ENCODE measurements around the gene SLC18A3. TPM values are rescaled to one million over a fixed set of nuclear protein-coding genes. Genes with fewer than 3 reads are reported as not detected.
A peak's percentile ranks its signal among the peaks of the same experiment; 100 is the strongest.

Gene SLC18A3
- total RNA-seq, 1 experiment from 2014 or later = not detected

DNA sequence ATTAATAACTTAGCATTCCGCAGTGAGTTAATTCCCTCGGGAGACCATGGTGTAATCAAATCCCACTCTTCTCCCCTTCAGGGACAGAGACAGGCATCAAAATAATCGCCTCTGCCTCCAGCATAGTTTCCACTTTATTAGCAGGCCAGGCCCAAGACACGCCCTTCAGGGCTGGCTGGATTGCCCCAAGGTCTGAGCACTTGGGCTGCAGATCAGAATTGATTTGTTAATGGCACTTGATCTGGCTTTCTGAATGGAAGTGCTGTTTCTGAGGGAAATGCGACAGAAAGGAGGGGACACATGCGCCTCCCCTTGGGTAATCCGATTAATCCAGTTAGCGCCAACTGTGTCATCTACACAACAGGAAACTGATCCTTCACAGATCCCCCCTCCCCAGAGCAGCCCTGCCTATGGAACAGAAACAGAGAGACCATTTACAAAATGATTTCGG lies 19.3 kb downstream of the SLC18A3 start:
- no peak overlapping the region for H3K27ac ChIP-seq (ENCODE audit: low read length)
- intact Hi-C loops (cut with micrococcal nuclease) = no loop called here
- BruUV-seq (replicated peaks) = no TSS peak

DNA sequence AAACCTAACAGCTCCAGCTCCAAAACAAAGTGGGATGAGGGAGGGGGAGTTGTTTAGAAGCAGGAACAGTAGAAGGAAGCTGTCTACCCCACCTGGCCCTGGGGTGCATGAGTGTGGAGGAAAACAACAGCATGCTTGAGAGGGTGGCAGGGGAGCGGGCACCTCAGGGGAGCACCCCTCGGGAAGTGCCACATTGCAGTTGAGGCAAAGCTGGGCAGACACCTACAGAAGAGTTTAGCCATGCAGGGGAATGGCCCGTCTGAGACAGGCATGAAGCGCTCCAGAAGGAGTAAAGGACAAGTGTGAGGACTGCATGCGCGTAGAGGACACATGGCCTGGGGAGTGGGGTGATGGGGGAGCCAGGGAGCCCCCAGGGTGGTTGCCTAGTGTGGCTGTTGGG lies 21.9 kb downstream of the SLC18A3 start:
- no peak overlapping the region for H3K4me3 ChIP-seq (ENCODE audit: low read length)
- H3K36me3 ChIP-seq (ENCODE audit: low read depth, low read length) = no peaks in the 10 kb centered on the region
- peaks cover 5% of the 10 kb centered on the region; the same call in 1 of the 2 replicates for H3K4me1 ChIP-seq (ENCODE audit: insufficient read depth, low read length)
- H3K27me3 ChIP-seq (ENCODE audit: low read length) = peaks cover 63% of the 10 kb centered on the region
- CTCF ChIA-PET = no interaction called here
- POLR2A ChIA-PET (ENCODE audit: unreplicated experiment) = no interaction called here
- ATAC-seq (no peak), DNase-seq (no peak)
- no peak overlapping the region for H3K4me2 ChIP-seq (ENCODE audit: low read length)
- H3K79me2 ChIP-seq (ENCODE audit: low read length) = no peaks in the 10 kb centered on the region
- no peak overlapping the region for H3K9ac ChIP-seq (ENCODE audit: low read length)
- H3K27ac ChIP-seq (ENCODE audit: low read length) = no peak overlapping the region
- no TSS peak for BruUV-seq (replicated peaks)
- no peak overlapping the region for H2AFZ ChIP-seq (ENCODE audit: low read length)
- H3K9me3 ChIP-seq (ENCODE audit: low read length) = no peaks in the 10 kb centered on the region
- intact Hi-C loops (cut with micrococcal nuclease) = no loop called here
- TF ChIP-seq EZH2 (IDR thresholded peaks at IDR 0.05; ENCODE audit: low read length, unreplicated experiment) (no peak), EZH2phosphoT487 (IDR thresholded peaks at IDR 0.05; ENCODE audit: borderline replicate concordance, low read length) (no peak)
- TF ChIP-seq, protein P1, sequence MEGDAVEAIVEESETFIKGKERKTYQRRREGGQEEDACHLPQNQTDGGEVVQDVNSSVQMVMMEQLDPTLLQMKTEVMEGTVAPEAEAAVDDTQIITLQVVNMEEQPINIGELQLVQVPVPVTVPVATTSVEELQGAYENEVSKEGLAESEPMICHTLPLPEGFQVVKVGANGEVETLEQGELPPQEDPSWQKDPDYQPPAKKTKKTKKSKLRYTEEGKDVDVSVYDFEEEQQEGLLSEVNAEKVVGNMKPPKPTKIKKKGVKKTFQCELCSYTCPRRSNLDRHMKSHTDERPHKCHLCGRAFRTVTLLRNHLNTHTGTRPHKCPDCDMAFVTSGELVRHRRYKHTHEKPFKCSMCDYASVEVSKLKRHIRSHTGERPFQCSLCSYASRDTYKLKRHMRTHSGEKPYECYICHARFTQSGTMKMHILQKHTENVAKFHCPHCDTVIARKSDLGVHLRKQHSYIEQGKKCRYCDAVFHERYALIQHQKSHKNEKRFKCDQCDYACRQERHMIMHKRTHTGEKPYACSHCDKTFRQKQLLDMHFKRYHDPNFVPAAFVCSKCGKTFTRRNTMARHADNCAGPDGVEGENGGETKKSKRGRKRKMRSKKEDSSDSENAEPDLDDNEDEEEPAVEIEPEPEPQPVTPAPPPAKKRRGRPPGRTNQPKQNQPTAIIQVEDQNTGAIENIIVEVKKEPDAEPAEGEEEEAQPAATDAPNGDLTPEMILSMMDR (conservative IDR thresholded peaks at IDR 0.05; ENCODE audit: low read depth, low read length) = no peak
- H3F3A ChIP-seq (ENCODE audit: low read length, unreplicated experiment) = no peaks in the 10 kb centered on the region
- H4K20me1 ChIP-seq (ENCODE audit: low read length) = no peaks in the 10 kb centered on the region; the same call in 1 of the 2 replicates
- no peaks in the 10 kb centered on the region for H3K9me2 ChIP-seq (replicated peaks; ENCODE audit: low read length)

More for the DNA sequence above, 19.3 kb downstream of the SLC18A3 start:
- Histone ChIP-seq H3K9me2 (replicated peaks; ENCODE audit: low read length) (no peaks in the 10 kb centered on the region), H3K4me1 (ENCODE audit: insufficient read depth, low read length) (peaks cover 5% of the 10 kb centered on the region; the same call in 1 of the 2 replicates), H3K36me3 (ENCODE audit: low read depth, low read length) (no peaks in the 10 kb centered on the region), H4K20me1 (ENCODE audit: low read length) (no peaks in the 10 kb centered on the region), H3K79me2 (ENCODE audit: low read length) (no peaks in the 10 kb centered on the region), H3K4me3 (ENCODE audit: low read length) (no peak overlapping the region), H3K27me3 (ENCODE audit: low read length) (peaks cover 38% of the 10 kb centered on the region), H3K4me2 (ENCODE audit: low read length) (no peak overlapping the region), H3K9ac (ENCODE audit: low read length) (no peak overlapping the region), H3F3A (ENCODE audit: low read length, unreplicated experiment) (no peaks in the 10 kb centered on the region), H3K9me3 (ENCODE audit: low read length) (no peaks in the 10 kb centered on the region), H2AFZ (ENCODE audit: low read length) (no peak overlapping the region)
- no peak for DNase-seq
- CTCF ChIA-PET = no interaction called here
- TF ChIP-seq, protein P1 (conservative IDR thresholded peaks at IDR 0.05; ENCODE audit: low read depth, low read length) = no peak
- TF ChIP-seq EZH2phosphoT487 (IDR thresholded peaks at IDR 0.05; ENCODE audit: borderline replicate concordance, low read length) (no peak), EZH2 (IDR thresholded peaks at IDR 0.05; ENCODE audit: low read length, unreplicated experiment) (no peak)
- POLR2A ChIA-PET (ENCODE audit: unreplicated experiment) = no interaction called here
- no peak for ATAC-seq

DNA sequence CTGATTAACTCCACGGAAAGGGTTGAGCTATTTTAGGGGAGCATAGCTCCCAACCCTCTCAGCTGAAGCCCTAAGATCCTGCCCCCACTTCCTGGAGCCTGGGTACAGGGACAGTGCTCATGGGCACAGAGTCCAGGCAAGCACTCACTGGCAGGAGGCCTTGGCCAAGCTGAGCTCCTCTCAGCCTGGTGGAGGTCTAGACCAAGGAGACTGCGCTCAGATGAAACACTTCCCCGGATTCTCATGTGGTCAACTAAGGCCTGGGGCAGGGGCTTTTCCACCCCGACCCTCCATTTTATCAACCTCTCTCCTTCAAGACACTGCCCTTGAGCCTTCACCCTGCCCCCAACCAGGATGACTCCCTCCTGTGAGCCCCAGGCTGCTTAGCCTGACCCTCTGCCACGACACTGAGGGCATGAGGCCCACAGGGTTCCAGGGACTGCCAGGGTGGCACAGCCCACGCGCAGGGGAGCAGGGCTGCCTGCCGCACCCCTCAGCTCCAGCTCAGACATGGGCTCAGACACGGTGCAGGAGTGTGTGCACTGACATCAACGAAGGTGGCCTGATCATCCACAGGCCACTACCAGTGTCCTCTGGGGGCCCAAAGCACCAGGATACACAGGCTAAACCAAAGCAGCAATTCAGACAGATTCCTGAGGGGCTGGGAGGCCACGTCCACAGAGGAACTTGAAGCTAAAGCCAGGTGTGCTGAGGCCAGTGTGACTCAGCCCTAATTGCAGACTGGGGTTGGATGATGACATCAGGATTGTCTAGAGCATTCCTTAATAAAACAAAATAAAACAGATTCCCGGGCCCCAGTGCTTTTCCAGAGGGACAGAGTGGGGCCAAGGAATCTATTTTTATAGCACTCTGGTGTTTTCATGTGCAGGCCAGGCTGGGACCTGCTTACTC lies 22.6 kb downstream of the SLC18A3 start:
- Histone ChIP-seq H3K27me3 (ENCODE audit: low read length) (peaks cover 70% of the 10 kb centered on the region), H3F3A (ENCODE audit: low read length, unreplicated experiment) (no peaks in the 10 kb centered on the region), H4K20me1 (ENCODE audit: low read length) (no peaks in the 10 kb centered on the region; the same call in 1 of the 2 replicates), H2AFZ (ENCODE audit: low read length) (no peak overlapping the region), H3K4me2 (ENCODE audit: low read length) (no peak overlapping the region), H3K9me2 (replicated peaks; ENCODE audit: low read length) (no peaks in the 10 kb centered on the region), H3K4me3 (ENCODE audit: low read length) (no peak overlapping the region), H3K9ac (ENCODE audit: low read length) (no peak overlapping the region), H3K27ac (ENCODE audit: low read length) (no peak overlapping the region), H3K79me2 (ENCODE audit: low read length) (no peaks in the 10 kb centered on the region), H3K9me3 (ENCODE audit: low read length) (no peaks in the 10 kb centered on the region), H3K36me3 (ENCODE audit: low read depth, low read length) (no peaks in the 10 kb centered on the region), H3K4me1 (ENCODE audit: insufficient read depth, low read length) (peaks cover 5% of the 10 kb centered on the region; the same call in 1 of the 2 replicates)
- no TSS peak for BruUV-seq (replicated peaks)
- ChIA-PET CTCF (no interaction called here), POLR2A (ENCODE audit: unreplicated experiment) (no interaction called here)
- peak; percentile 63 for DNase-seq
- peak; percentile 41 for ATAC-seq
- TF ChIP-seq EZH2 (IDR thresholded peaks at IDR 0.05; ENCODE audit: low read length, unreplicated experiment) = no peak
- no peak for TF ChIP-seq EZH2phosphoT487 (IDR thresholded peaks at IDR 0.05; ENCODE audit: borderline replicate concordance, low read length)
- TF ChIP-seq, protein P1 (conservative IDR thresholded peaks at IDR 0.05; ENCODE audit: low read depth, low read length) = no peak
- intact Hi-C loops (cut with micrococcal nuclease) = no loop called here

Measured in PC-3 (cell line).